K562 (cell line): ENCODE results near the gene SRPK3. TPM values are rescaled to one million over a fixed set of nuclear protein-coding genes. Genes with fewer than 3 reads are reported as not detected.

ENCODE experiments used
- ARID3A ChIP-seq: IDR thresholded peaks from 2 replicates; pipeline ENCODE4 v1.6.1; 2012; ENCODE audit warnings: low read depth, low read length, improper control_type of control experiment, borderline replicate concordance
- ARID4B ChIP-seq: sonication (generic); formaldehyde crosslinking; IDR thresholded peaks from 2 replicates; pipeline ENCODE4 v1.8.0; 2022; ENCODE audit warnings: mild to moderate bottlenecking, missing genetic modification reagents
- ATF6 ChIP-seq: sonication (generic); formaldehyde crosslinking; IDR thresholded peaks from 2 replicates; pipeline ENCODE4 v1.4.0; 2020; ENCODE audit warnings: mild to moderate bottlenecking, missing genetic modification reagents
- BACH1 ChIP-seq: fragments of 200-800 bp; sonication (Bioruptor generic); IDR thresholded peaks from 2 replicates; pipeline ENCODE4 v1.6.1; 2016; ENCODE audit warnings: missing genetic modification characterization, missing compliant biosample characterization
- CHCHD3 ChIP-seq: fragments of 250-450 bp; sonication (Bioruptor Pico); IDR thresholded peaks from 2 replicates; pipeline ENCODE4 v2.1.2; 2022; ENCODE audit warnings: mild to moderate bottlenecking
- CXXC5 ChIP-seq: fragments of 250-450 bp; sonication (Bioruptor Pico); IDR thresholded peaks from 2 replicates; pipeline ENCODE4 v1.8.0; 2022; ENCODE audit warnings: inconsistent platforms, mild to moderate bottlenecking, moderate library complexity
- EGR1 ChIP-seq: fragments of 450-650 bp; conservative IDR thresholded peaks from 2 replicates; pipeline ENCODE4 v1.6.1; 2017; ENCODE audit warnings: mild to moderate bottlenecking
- EP400 ChIP-seq: fragments of 450-650 bp; IDR thresholded peaks from 2 replicates; pipeline ENCODE4 v1.6.1; 2017; ENCODE audit warnings: antibody characterized with exemption, mild to moderate bottlenecking, moderate library complexity
- FOSL1 ChIP-seq: fragments of 200-800 bp; sonication (Bioruptor generic); conservative IDR thresholded peaks from 2 replicates; pipeline ENCODE4 v1.6.1; 2016; ENCODE audit warnings: missing genetic modification characterization, missing compliant biosample characterization
- GMEB1 ChIP-seq: fragments of 250-450 bp; sonication (Bioruptor Pico); IDR thresholded peaks from 2 replicates; pipeline ENCODE4 v1.4.0; 2020; ENCODE audit warnings: mild to moderate bottlenecking
- GTF2A2 ChIP-seq: IDR thresholded peaks from 2 replicates; pipeline ENCODE4 v1.6.1; 2016; ENCODE audit warnings: mild to moderate bottlenecking, missing genetic modification characterization, missing compliant biosample characterization
- KDM1A ChIP-seq, 2 experiments: fragments of 450-650 bp; IDR thresholded peaks; 2 replicates each; pipeline ENCODE4 v1.6.1; 2016; ENCODE audit warnings: mild to moderate bottlenecking in 2 of 2
- NRF1 ChIP-seq, 2 experiments: fragments of 450-650 bp; IDR thresholded peaks in 1 of 2; conservative IDR thresholded peaks in 1 of 2; 2 replicates each; pipeline ENCODE4 v1.6.1; 2014; ENCODE audit warnings: mild to moderate bottlenecking in 2 of 2
- SREBF2 ChIP-seq: sonication (generic); formaldehyde crosslinking; IDR thresholded peaks from 2 replicates; pipeline ENCODE4 v1.4.0; 2020; ENCODE audit warnings: mild to moderate bottlenecking, missing genetic modification reagents
- STAT5B ChIP-seq: fragments of 250-450 bp; sonication (Bioruptor Pico); IDR thresholded peaks from 2 replicates; pipeline ENCODE4 v1.8.0; 2021; ENCODE audit warnings: mild to moderate bottlenecking, inconsistent platforms
- TAF1 ChIP-seq: IDR thresholded peaks from 2 replicates; pipeline ENCODE4 v1.6.1; 2011; ENCODE audit warnings: mild to moderate bottlenecking, low read length, moderate library complexity; ENCODE audit not compliant: insufficient read depth, control insufficient read depth, severe bottlenecking; ENCODE audit errors: extremely low read depth
- ZNF830 ChIP-seq: fragments of 250-450 bp; sonication (Bioruptor Pico); IDR thresholded peaks from 2 replicates; pipeline ENCODE4 v1.5.0; 2021; ENCODE audit warnings: mild to moderate bottlenecking
- polyA plus RNA-seq, 8 experiments: library from polyadenylated mRNA; depleted of rRNA in 4 of 8; stranded (reverse) in 5 of 8; unstranded in 3 of 8; fragments of >200 nt; fragmentation: Nextera tagmentation in 2 of 8; fragmentation: Illumina TruSeq in 1 of 8; extraction: Ambion mirVana in 2 of 8; extraction: Trizol in 1 of 8; gene quantifications; 2 replicates each; pipeline versions ENCODE4 v1.2.1 to v1.2.3, GENCODE V29; 2011 to 2014; ENCODE audit warnings: inconsistent platforms in 1 of 8, missing spikeins in 1 of 8
- total RNA-seq, 7 experiments: library from RNA; depleted of rRNA in 6 of 7; stranded (reverse); fragments of >200 nt in 6 of 7; fragmentation: Illumina TruSeq in 2 of 7; extraction: Trizol in 2 of 7; gene quantifications; 2 replicates each; pipeline versions ENCODE4 v1.2.1 to v1.2.3, GENCODE V29; 2011 to 2021; ENCODE audit warnings: low replicate concordance in 1 of 7

SRPK3 gene
- total and polyA plus RNA-seq, 9 of the 15 experiments (the other 6 are each of a cell fraction or from before 2014, with no cell fraction given) = 0.01 to 0.09 (median 0.04) TPM; not detected in 2

GRCh38 chrX:153794018-153794896, 13.4 kb downstream of the SRPK3 start, which contains the start of the genes IDH3G and SSR4 (continued):
- TF ChIP-seq EGR1 = peak; percentile 16; the same call in 1 of the 2 replicates
- no peak for TF ChIP-seq ARID3A
- 0 out of 2 replicates have a peak, but pooled peaks have one; percentile 50 for TF ChIP-seq GMEB1 (CRISPR knock-in tag)
- peak; percentile 59; the same call in 1 of the 2 replicates for TF ChIP-seq ATF6 (CRISPR knock-in tag)
- peak; percentile 83 for TF ChIP-seq CXXC5 (CRISPR knock-in tag)
- TF ChIP-seq STAT5B (CRISPR knock-in tag) = no peak
- TF ChIP-seq BACH1 (tag) = no peak
- no peak for TF ChIP-seq ZNF830
- TF ChIP-seq NRF1 (conservative IDR thresholded peaks at IDR 0.05 in 1 of 2, IDR thresholded peaks at IDR 0.05 in 1 of 2) = peak; percentile 98
- TF ChIP-seq FOSL1 (tag) = no peak; the same call in 1 of the 2 replicates
- no peak for TF ChIP-seq CHCHD3 (CRISPR knock-in tag)
- TF ChIP-seq TAF1 = peak; percentile 74
- TF ChIP-seq SREBF2 (CRISPR knock-in tag) = no peak
- peak; percentile 78; the same call in 1 of the 2 replicates for TF ChIP-seq ARID4B (CRISPR knock-in tag)
- no peak for TF ChIP-seq GTF2A2
- TF ChIP-seq KDM1A (IDR thresholded peaks at IDR 0.05) = no peak
- peak; percentile 94 for TF ChIP-seq EP400
